ENCODE data around the gene DMD.

Gene DMD

DNA sequence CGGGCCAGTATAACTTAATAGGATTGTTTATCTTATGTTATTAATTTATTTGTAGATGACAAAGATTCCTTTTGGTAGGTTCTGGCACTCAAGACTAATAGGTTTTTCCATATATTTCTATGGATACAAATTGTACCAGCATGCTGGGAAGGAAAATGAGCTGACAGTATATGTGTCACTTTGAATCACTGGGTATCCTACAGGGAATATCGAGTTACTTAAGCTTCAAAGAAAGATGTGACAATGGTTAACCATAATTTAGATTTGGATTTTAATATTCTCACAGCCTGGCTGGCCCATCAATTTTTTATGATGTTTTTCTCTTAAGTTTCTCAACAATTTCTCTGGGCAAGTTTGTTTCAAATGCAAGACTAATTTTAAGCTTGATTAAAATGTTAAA, 1640.7 kb downstream of the DMD start:
- DNase-seq = no peak

- DNase-seq = no peak
Observed at GRCh38 chrX:31563792-31564191, 1647.6 kb downstream of the DMD start.

GRCh38 chrX:31555506-31555905, 1655.8 kb downstream of the DMD start:
- no peak for DNase-seq

GRCh38 chrX:31551913-31552312, 1659.4 kb downstream of the DMD start:
- DNase-seq = no peak

DNA sequence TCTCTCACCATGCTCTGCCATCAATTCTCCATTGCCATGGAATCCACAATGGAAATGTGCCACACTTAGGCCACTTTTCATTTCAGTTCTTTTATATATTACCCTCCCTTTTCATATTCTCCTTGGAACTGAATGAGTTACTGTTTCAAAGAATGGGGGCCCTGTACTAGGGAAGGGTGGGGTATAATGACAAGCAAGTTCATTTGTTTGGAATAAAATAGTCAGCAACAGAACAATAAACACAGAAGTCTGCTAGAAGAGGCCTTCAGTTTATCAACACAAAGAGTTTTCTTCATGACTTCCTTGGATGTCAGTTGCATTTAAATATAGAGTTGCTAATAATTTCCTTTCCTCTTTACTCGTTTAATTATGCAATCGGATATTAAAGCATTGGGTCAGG, 1661.2 kb downstream of the DMD start:
- DNase-seq = no peak

DNA sequence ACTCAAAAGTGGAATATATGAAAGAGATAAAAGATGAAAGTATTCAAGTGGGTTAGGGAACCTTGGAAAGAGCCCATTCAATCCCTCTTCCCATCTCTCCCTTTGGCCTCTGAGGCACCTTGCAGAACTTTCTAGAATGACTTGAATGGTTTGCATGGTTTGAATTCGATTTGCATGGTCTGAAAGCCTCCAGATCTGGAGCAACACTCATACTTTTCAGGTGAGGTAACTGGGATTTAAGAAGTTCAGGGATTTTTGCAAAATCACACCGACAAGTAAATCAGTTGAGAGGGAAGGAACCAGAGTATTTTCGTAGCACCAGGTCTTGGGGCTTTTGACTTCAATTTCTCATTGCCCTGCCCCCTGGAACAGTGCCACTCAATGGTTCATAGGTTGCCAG, 1663.5 kb downstream of the DMD start:
- no peak for DNase-seq

DNA sequence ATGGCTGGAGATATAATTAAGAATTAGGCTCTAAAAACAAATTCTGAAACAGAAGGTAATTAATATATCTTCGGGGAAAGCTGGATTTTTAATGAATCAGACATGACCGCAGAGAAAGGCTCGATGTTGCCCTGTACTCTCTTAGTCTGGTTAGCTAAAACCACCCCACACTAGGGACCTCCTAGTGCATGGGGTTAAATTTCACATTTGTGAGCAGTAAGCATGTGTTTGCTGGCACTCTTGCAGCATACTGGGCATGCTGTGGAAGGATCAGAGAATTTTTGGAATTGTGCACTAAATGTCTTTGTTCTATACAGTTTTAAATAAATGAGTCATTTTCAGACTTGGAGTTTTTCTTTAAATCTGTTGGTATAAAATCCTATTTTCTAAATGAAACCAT, 1663.9 kb downstream of the DMD start:
- no peak for DNase-seq

GRCh38 chrX:31546126-31546525, 1665.2 kb downstream of the DMD start:
- no peak for DNase-seq

GRCh38 chrX:31545726-31546125, 1665.6 kb downstream of the DMD start:
- no peak for DNase-seq

DNA sequence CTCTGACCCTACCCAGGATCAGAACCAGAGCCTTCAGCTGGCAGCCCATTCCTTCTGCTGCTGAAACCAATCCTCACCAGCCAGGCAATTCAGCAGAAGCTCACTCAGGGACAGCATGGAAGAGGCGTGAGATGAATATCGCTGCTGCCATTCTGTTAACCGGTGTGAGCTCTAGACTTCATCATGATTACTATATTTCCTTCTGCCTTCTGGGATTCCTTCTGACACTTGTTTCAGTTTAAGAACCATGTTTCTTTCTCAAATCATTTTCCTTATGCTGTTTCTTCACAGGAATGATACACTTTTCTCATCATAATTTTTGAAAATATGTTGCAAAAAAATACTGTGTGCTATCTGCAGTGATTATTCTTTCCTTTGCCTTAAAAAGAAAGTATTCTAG, 1666.2 kb downstream of the DMD start:
- DNase-seq = no peak

DNA sequence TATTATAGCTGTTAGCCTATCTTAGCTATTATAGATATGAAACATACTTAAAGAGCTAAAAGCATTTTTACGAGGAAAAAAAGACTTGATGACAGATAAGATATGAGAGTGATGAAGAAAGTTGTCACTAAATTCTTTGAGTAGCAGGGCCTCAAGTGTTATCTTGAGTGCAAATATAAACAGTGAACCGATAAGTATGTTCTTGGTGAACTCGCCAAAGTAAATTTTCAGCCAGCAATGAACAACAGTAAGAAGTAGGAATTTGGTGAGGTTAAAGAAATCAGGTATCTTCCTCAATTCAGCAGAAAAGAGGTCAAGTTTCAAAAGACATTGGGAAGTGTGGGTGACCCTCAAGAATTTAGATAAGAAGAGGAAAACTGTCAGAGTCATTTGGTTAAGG, 1667.7 kb downstream of the DMD start:
- no peak for DNase-seq

DNA sequence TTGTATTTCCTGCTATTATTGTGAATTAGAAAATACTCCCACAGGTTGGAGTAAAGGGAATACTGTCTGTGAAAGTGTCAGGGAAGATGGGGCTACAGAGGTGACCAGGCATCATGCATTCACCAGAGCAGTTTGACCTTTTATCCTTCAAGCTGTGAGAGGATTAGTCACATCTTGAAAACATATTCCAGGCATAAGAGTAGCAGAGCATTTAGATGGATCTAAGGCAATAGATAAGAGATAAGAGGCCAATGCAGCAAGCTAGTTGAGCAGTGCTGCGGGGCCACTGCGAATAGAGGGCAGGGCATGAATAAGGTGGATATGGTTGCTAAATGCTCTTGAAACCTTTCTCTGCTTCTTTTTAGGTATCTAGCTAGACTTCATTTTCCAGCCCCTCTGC, 1668.8 kb downstream of the DMD start:
- no peak for DNase-seq

GRCh38 chrX:31540313-31540712, 1671.0 kb downstream of the DMD start:
- DNase-seq = no peak

DNA sequence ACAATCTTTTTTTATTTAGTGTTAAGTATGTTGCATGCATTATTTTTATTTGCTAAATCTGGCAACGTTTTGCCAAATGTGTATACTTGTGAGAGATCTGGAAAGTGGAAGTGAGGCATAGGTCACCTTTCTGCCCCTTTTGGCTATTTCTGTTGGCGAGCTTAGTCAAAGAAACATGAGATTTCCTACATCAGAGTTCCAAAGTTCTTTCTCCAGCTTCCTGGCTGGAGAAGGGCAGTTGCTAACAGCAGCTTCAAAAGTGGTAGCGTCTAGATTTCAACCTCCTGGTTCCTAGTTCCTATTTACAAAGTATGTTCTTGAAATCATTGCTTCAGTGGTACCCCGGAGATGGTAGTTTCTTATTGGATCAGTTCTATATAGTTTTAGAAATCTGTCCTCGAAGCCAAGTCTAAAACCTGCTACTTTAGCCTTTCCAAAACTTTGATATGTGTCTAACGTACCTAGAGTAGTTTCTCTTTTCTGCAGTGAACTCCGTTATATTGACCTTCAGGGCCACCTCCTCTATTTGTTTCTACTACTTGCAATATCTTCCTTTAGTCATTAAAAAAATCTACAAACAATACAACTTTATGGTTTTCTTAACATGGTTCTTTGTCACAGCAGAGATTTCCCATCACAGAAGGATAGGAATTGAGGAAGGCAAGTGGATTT, 1683.8 kb downstream of the DMD start:
- DNase-seq = no peak

- no peak for DNase-seq
Observed at GRCh38 chrX:31523884-31524536, 1687.3 kb downstream of the DMD start.

- DNase-seq = no peak
Observed at GRCh38 chrX:31522760-31523159, 1688.6 kb downstream of the DMD start.

- no peak for DNase-seq
Observed at GRCh38 chrX:31521941-31522340, 1689.4 kb downstream of the DMD start.

DNA sequence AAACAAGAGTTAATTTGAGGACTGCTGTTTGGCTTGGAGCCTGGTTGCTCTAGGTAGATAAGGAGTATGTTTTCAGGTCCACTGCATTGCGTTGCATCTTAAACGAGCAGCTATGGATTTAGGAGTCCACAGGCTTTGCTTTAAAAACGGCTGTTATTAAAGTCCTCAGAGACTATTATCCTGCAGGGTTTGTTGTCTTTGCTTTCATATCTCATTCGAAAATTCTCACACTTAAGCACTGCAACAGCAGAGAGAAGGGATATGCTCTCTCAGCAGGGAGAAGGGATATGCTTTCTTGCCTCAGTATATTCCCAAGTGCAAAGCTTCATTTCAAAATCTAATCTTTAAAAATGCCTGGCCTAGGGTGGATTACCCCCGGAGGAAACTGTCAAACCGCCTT, 1694.8 kb downstream of the DMD start:
- no peak for DNase-seq

GRCh38 chrX:31508338-31508737, 1703.0 kb downstream of the DMD start:
- no peak for DNase-seq

GRCh38 chrX:31506928-31507327, 1704.4 kb downstream of the DMD start:
- DNase-seq = no peak

GRCh38 chrX:31506360-31506759, 1705.0 kb downstream of the DMD start:
- no peak for DNase-seq

DNA sequence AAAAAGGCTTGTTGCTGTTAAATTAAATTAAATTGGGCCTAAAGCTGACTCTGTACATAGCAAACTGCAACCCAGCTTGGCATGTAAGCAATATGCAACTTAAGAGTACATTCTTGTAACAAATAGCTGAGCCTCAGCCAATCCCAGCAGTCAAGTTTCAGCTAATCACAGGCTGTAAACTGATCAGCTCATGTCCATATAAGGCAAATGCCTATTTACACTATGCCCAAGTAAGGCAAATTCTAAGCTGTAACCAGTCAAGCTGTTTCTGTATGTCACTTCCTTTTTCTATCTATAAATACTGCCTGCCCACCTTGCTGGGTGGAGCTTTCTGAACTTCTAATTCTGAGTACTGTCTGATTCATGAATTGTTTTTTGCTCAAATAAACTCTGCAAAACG, 1710.4 kb downstream of the DMD start:
- DNase-seq = no peak

GRCh38 chrX:31499109-31499508, 1712.2 kb downstream of the DMD start:
- no peak for DNase-seq

GRCh38 chrX:31497086-31497485, 1714.3 kb downstream of the DMD start:
- DNase-seq = no peak

DNA sequence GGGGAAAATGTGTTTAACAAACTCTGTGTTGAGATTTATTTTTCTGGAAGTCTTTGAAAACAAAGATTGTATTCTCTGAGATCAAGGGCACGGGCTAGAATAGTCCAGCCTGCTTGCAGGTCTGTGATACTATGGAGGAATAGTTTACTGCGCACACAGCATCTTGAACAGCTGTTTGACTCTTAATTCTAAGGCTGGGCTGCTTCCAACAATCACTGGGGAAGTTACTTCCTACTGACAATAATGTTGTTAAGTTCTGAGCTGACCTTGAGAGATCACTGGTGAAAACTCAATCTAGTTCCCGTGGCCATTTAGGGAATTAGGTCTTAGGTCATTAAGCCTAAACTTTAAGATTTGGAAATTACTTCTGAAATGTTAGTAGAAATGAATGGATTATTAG, 1723.4 kb downstream of the DMD start:
- no peak for DNase-seq

Data from stimulated activated CD4-positive, alpha-beta T cell treated with anti-CD3 and anti-CD28 coated beads, Interleukin-4, amount 100 ng/mL, for 1 hour (primary cell).